KOPT-K1 (cell line): ENCODE data around the gene TSPAN10.
"Not testable (repeated sequence)": the region's sequence is repeated elsewhere in the genome, so short reads cannot be mapped to it uniquely, and the experiment has no call there.

Experiments used
- H3K27ac ChIP-seq: fragments of 200-600 bp; sonication (generic); 2 replicates; pipeline ENCODE4 v1.5.1; 2016; ENCODE audit warnings: antibody characterized with exemption, mild to moderate bottlenecking, low read depth, low read length; ENCODE audit not compliant: poor library complexity, severe bottlenecking
- H3K36me3 ChIP-seq: fragments of 200-600 bp; sonication (generic); 2 replicates; pipeline ENCODE4 v1.5.1; 2017; ENCODE audit warnings: antibody characterized with exemption, mild to moderate bottlenecking, low read length, moderate library complexity; ENCODE audit not compliant: insufficient read depth
- H3K9me3 ChIP-seq: fragments of 200-600 bp; sonication (generic); 2 replicates; pipeline ENCODE4 v1.5.1; 2017; ENCODE audit warnings: antibody characterized with exemption, low read length, mild to moderate bottlenecking; ENCODE audit not compliant: insufficient read depth, poor library complexity, severe bottlenecking

TSPAN10 gene

DNA sequence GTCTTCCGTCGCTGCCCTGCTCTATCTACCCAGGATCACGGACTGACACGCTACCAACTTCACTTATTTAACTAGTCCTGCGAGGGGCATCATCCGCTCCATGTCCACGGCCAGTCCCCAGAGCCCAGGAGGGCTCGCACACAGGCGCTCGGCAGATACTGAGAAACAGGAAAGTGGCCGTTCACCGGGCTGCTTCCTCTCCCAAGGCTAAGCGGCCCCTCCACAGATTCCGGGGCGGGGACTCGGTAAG, 29.0 kb downstream of the TSPAN10 start:
- Histone ChIP-seq H3K36me3 (peaks cover 45% of the 10 kb centered on the region), H3K27ac (peak overlapping the region; percentile 88), H3K9me3 (no peaks in the 10 kb centered on the region)

DNA sequence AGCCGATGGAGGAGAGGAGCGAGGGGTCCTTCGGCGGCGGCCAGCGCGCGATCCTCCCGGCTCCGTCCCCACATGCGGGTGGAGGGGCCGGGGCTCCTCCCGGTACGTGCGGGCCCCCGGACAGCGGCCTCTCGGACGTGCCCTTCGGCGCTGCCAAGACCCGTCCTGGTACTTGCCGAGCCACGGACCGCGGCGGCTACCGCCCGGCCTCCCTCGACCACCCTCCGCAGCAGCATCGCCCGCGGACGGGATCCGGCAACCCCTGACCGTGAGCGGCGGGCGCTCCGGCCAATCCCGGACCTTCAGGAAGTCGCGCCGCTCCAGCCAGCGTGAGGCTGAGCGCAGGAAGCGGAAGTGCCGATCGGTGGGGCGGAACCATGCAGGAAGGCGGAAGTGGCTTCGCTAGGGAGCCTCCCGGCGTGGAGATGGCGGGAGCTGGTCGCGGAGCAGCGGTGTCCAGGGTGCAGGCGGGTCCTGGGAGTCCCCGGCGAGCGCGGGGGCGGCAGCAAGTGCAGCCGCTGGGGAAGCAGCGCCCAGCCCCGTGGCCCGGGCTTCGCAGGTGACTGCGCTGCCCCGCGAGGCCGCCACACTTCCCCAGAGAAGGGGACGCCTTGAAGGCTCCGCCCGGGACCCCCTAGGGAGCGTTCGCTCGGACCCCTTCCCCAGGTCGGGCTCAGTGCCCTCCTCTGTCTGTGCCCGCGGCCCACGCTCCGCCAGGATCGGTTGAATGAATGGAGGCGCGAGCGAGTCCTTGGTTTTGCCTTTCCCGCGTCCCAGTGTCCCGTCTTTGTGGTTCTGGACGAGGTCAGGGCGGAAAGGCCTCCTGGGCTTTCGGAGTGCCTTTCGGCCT, 29.6 kb downstream of the TSPAN10 start, which contains the start of the genes CCDC137 and OXLD1:
TSS of gene CCDC137 (plus strand) at position 396 of the 850 bp plus-strand sequence. CDS start at position 426, 30 bp downstream.
TSS of gene OXLD1 (minus strand) at position 264 of the 850 bp plus-strand sequence. CDS start at position 236, 28 bp downstream.
- peaks cover 51% of the 10 kb centered on the region for H3K36me3 ChIP-seq
- peak within 1 kb of the TSS; percentile 88 for H3K27ac ChIP-seq
- no peaks in the 10 kb centered on the region for H3K9me3 ChIP-seq

DNA sequence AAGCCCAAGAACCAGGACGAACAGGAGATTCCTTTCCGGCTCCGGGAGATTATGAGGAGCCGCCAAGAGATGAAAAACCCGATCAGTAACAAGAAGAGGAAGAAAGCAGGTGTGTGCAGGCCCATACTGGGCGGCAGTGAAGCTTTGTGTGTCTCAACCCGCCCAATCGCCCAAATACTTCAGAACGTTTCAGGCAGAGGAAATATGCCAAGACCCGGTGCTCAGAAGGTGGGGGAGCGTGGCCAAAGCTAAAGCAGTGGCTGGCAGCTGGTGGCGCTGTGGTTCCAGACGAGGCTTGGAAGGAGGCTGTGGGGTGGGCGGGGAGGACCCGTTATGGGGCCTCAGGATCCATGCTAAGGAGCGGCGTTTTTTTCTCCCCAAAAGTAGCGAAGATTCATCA, 30.8 kb downstream of the TSPAN10 start:
- Histone ChIP-seq H3K27ac (peak overlapping the region; percentile 36), H3K9me3 (no peaks in the 10 kb centered on the region), H3K36me3 (peaks cover 63% of the 10 kb centered on the region)

DNA sequence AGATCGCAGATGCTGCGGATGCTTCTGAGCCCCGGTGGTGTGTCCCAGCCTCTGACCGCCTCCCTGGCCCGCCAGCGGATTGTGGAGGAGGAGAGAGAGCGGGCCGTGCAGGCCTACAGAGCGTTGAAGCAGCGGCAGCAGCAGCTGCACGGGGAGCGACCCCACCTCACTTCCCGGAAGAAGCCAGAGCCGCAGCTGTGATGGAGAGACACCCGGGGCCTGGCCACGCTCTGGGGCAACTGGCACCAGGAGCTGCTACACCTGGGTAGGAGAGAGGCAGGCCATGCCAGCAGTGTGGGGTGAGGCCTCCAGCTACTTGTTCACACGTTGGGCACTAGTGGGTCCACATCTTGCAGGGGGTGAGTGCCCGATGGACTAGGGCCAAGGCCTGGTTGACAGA, 35.5 kb downstream of the TSPAN10 start:
- Histone ChIP-seq H3K27ac (no peak overlapping the region), H3K9me3 (no peaks in the 10 kb centered on the region), H3K36me3 (peaks cover 85% of the 10 kb centered on the region)

- Histone ChIP-seq H3K9me3 (no peaks in the 10 kb centered on the region), H3K27ac (no peak overlapping the region), H3K36me3 (peaks cover 84% of the 10 kb centered on the region)
Observed at GRCh38 chr17:81672954-81673353, 36.0 kb downstream of the TSPAN10 start.

DNA sequence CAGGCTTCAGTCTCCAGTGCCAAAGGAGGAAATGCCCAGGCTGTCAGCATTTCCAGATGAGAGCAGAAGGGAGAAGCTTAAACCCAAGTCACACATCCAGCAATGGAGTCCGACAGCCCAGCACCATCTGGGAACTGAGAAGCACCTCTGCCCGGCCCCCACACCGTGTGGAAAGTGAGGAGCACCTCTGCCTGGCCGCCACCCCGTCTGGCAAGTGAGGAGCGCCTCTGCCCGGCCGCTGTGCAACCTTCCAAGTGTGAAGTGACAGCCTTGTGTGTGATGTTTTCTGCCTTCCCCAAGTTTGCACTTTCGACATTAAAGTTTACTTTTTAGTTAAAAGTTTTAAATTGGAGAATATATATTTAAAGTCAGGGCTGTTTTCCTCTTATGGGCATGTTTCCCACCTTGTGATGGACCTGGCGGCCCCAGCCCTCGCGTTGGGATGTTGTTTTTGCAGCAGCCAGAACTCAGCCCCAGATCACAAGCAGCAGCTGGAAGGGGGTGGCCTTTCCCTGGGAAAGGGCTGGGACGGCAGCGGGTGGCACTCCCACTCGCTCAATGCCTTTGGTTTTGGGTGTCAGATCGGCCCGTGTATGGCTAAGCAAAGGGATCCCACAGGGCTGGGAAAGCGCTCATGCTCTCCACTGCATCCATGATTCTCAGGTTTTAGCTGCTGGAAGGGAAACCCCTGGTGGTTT, 36.7 kb downstream of the TSPAN10 start:
- peaks cover 77% of the 10 kb centered on the region for H3K36me3 ChIP-seq
- no peak overlapping the region for H3K27ac ChIP-seq
- H3K9me3 ChIP-seq = no peaks in the 10 kb centered on the region

- not testable (repeated sequence) for H3K27ac ChIP-seq, H3K9me3 ChIP-seq
- peaks cover 70% of the 10 kb centered on the region for H3K36me3 ChIP-seq
Observed at GRCh38 chr17:81675515-81676221, 38.7 kb downstream of the TSPAN10 start.

GRCh38 chr17:81676906-81677305, 39.9 kb downstream of the TSPAN10 start:
- Histone ChIP-seq H3K36me3 (peaks cover 69% of the 10 kb centered on the region), H3K27ac (no peak overlapping the region)

GRCh38 chr17:81680150-81680549, 43.2 kb downstream of the TSPAN10 start:
- no peaks in the 10 kb centered on the region for H3K9me3 ChIP-seq
- H3K27ac ChIP-seq = no peak overlapping the region
- peaks cover 39% of the 10 kb centered on the region for H3K36me3 ChIP-seq

More at GRCh38 chr17:81676906-81677305, 39.9 kb downstream of the TSPAN10 start:
- H3K9me3 ChIP-seq = no peaks in the 10 kb centered on the region

DNA sequence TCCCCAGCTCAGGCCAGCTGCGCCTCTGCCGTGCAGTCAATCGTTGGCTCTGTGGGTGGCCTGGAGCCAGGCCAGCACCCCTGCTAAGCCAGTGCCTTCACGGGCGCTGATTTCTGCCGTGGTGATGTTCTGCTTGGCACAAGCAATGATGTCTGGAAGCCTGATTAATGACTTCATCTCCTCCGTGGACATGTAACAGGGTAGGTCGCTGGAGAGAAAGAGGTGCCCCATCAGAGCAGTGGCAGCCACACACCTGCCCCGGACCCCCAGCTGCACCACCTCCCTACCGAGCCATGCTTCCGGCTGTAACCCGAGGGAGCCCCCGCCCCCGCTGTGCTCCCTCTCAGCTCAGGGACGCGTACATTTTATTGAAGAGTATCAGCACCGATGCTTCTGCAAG, 44.7 kb downstream of the TSPAN10 start:
- no peak overlapping the region for H3K27ac ChIP-seq
- peaks cover 46% of the 10 kb centered on the region for H3K36me3 ChIP-seq
- no peaks in the 10 kb centered on the region for H3K9me3 ChIP-seq

DNA sequence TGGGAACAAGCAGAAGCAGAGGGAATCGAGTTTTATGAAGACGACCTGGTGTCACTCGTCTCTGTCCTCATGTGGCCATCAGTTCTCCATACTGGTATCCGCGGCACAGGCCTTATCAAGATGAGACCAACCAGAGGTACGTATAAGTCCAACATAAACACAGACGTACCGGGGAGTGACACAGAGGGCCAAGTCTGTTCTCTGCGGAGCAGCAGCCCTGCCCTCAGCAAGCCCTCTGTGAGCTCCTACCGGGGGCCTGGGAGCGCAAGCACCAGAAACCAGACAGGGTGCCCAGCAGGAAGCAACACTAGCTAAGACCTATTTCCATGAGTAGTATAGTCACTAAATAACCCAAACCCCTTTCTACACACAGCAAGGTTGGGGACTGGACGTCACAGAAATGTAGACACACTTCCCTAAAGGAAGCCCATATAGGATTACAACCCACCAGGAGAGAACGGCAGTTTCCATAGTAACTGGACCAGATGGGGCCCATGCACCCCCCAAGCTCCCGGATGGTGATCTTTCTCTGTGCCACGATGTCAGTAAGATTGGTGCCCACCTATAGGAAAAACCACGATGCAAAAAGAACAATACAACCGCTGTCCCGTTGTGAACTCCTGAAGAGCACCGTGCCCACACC, 45.7 kb downstream of the TSPAN10 start:
- peak overlapping the region; percentile 79 for H3K27ac ChIP-seq
- peaks cover 52% of the 10 kb centered on the region for H3K36me3 ChIP-seq
- no peaks in the 10 kb centered on the region for H3K9me3 ChIP-seq

GRCh38 chr17:81683208-81683583, 46.2 kb downstream of the TSPAN10 start:
- Histone ChIP-seq H3K9me3 (no peaks in the 10 kb centered on the region), H3K27ac (peak overlapping the region; percentile 79)

DNA sequence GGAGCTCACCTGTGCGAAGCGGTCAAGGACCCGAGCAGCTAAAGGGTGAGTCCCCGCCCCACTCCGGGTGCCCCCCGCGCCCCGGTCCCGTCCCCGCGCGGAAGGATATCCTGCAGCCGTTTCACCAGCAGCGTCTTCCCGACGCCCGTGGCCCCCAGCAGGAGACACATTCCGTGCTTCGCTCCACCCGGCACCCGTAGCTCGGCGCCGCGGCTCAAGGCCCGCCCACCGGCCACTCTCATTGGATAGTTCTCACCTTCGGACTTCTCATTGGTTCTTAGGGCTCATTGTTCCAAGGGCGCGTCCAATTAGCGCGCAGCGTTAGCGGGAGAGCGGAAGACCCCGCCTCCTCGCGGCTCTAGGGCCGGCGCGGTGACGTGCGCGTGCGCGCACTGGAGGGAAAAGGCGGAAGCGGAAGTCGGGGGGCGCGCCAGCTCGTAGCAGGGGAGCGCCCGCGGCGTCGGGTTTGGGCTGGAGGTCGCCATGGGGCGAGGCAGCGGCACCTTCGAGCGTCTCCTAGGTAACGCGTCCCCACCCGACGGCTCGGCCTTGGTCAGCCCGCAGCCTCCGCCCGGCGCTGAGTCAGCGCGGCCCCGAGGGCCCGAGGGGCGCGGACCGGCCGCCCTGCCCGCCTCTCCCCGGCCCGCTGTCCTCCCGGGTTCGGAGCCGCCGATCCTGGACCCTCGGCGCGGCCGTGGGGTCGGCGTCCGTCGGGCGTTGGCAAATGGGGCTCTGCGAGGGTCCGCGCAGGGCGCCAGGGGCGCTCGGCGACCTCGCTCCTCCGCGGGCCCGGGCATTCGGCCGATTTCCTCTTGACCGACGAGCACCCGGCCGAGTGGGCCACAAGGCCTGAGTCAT, 46.8 kb downstream of the TSPAN10 start, which contains the start of the genes ARL16 and HGS:
TSS of gene ARL16 (minus strand) at position 214 of the 858 bp plus-strand sequence. CDS start at position 170, 44 bp downstream.
TSS of gene HGS (plus strand) at position 428 of the 858 bp plus-strand sequence. CDS start at position 484, 56 bp downstream.
- Histone ChIP-seq H3K9me3 (no peaks in the 10 kb centered on the region), H3K36me3 (peaks cover 64% of the 10 kb centered on the region), H3K27ac (peak within 1 kb of the TSS; percentile 79)

More at GRCh38 chr17:81683208-81683583, 46.2 kb downstream of the TSPAN10 start:
- H3K36me3 ChIP-seq = peaks cover 57% of the 10 kb centered on the region

DNA sequence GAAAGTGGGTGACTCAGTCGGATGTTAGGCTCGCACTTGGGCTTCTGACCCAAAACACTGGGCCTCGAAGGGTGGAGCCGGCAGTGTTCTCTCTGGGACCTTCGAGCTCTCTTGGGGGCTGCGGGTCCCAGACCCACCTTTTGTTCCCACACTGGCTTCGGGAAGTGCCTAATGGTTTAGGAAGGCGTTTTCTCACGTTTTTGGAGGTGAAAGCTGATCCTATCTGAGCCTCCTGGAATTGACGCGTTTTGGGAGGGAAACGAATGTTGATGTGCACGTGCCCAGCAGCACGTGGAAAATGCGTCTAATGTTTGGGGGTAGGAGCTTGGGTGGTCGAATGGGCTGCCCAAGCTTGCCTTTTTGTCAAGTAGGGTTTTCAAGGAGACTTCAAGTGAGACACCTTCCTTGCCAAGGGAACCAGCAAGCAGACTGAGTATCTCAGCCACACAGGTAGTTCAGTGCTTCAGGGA, 47.5 kb downstream of the TSPAN10 start:
- H3K27ac ChIP-seq = peak overlapping the region; percentile 79
- H3K36me3 ChIP-seq = peaks cover 66% of the 10 kb centered on the region
- no peaks in the 10 kb centered on the region for H3K9me3 ChIP-seq
